Lung microvascular endothelial cell (primary cell): ENCODE data around the gene GPC5. TPM values are rescaled to one million over a fixed set of nuclear protein-coding genes. Genes with fewer than 3 reads are reported as not detected.
"Not testable (repeated sequence)": the region's sequence is repeated elsewhere in the genome, so short reads cannot be mapped to it uniquely, and the experiment has no call there.

ENCODE experiments used
- DNase-seq, 2 donors: peaks; one replicate each; pipeline versions ENCODE4 v3.0.0 to v3.0.0-alpha.2; 2010; ENCODE audit warnings: low read depth in 2 of 2
- total RNA-seq: library from RNA; depleted of rRNA; stranded (reverse); fragments of >200 nt; gene quantifications from 2 replicates; pipeline ENCODE4 v1.2.1, GENCODE V29; 2014

Gene GPC5
- total RNA-seq, 1 donor from 2014 or later = 0.79 TPM

GRCh38 chr13:91768746-91769145 is 370.3 kb downstream of the GPC5 start:
- DNase-seq = no peak

DNA sequence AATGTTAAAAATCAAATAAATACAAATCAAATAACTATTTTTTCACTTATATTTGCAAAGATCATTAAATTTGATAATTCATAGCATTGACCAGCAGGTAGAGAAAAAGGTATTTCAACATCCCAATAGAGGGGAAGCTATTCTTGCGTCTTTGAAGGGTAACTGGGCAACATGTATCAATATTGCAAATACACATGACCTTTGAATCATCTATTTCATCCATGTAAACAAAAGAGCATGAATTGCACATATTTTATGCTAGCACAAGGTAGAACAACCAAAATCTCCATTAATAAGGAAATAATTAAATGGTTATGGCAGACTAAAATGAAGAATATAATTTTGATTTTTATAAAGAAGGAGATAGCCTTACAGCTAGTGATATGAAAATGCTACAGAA is 372.8 kb downstream of the GPC5 start:
- DNase-seq = no peak

- no peak for DNase-seq
These were observed 375.3 kb downstream of the GPC5 start for GRCh38 chr13:91773591-91774227.

DNA sequence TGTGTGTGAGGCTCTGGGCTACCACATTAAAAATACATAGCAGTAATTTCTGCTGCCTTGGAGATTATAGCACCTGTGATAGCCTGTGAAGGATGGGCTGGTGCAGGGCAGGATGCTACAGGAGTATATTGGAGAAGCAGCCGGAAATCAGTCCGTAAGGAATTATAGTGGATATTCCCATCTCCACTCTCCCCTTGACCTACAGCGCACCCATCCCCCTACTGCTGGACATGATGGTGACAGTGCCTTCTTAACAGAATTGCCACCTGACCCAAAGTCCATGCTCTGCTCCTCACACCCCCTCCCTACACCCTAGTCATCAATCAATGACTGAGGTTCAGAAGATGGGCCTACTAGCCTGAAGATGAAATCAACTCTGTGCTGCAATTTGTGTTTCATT is 376.0 kb downstream of the GPC5 start:
- no peak for DNase-seq

DNA sequence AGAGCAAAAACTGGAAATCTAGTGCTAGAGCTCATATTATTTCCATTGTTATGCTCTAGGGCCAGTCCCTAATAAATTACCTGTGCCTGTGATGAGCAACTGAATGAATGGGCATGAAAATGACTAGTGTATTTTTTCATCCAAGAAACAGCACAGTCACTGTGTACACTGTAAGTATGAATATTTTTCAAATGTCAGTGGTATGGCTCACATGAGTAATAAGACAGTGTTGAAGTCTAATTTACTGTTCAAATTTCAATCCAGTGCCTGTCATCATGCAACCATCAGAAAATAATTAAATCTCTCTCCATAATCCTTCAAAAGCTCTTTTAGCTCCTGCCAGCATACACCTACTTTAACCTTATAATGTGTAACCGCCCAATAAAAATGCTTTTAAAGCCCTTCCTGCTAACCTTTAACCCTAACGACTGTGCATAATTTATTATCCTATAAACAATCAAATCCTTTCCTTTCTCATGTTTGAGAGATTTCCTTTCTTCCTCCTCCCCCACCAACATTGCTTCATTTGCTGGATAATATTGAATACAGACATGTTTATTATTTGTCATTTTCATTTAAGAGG is 378.3 kb downstream of the GPC5 start:
- DNase-seq = no peak

GRCh38 chr13:91778123-91778522 is 379.7 kb downstream of the GPC5 start:
- DNase-seq = no peak

DNA sequence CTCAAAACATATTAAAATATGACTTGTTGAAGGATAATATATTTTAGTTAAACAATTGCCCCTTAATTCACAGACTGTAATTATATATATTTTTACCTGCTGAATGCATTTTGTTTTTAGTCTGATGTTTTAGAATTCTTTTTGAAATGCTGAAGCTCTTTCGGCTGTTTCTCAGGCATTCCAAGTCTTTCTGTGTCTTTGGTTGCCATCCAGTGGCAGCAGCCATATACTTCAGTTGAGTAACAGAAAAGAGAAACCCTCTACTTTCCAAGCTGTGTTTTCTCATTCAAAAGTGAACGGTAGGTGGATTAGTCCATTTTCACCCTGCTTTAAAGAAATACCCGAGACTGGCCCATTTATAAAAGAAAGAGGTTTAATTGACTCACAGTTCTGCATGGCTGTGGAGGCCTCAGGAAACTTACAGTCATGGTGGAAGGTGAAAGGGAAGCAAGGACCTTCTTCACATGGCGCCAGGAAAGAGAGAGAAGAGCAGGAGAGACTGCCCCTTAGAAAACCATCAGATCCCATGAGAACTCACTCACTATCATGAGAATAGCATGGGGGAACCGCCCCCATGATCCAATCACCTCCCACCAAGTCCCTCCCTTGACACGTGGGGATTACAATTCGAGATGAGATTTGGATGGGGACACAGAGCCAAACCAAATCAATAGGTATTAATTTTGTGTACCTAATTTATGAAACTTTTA is 383.7 kb downstream of the GPC5 start:
- not testable (repeated sequence) for DNase-seq

DNA sequence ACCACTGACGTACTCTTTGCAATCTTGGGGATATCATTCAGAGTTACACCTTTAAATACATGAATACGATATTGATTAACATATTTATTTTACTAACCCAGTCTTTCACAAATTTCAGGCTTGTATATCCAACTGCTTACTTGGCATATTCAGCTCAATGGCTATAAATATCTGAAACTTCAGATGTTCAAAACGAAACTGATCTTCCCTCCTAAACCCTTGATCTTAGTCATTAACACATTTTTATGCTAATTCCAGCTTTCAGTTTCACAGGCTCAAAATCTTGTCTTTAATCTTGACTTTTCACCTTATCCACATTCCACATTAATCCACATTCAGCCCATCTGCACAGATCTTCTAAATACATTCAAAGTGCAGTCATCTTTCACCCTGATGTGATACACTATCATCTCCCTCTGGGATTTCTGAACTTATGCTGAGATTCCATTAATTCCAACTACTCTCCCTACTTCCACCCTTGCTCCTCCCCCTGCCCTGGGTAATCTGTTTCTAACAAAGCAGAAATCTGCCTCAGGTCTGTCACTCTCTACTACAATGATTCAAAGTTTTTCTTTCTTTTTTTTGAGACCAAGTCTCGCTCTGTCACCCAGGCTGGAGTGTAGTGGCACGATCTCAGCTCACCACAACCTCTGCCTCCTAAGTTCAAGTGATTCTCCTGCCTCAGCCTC is 387.2 kb downstream of the GPC5 start:
- no peak for DNase-seq

DNA sequence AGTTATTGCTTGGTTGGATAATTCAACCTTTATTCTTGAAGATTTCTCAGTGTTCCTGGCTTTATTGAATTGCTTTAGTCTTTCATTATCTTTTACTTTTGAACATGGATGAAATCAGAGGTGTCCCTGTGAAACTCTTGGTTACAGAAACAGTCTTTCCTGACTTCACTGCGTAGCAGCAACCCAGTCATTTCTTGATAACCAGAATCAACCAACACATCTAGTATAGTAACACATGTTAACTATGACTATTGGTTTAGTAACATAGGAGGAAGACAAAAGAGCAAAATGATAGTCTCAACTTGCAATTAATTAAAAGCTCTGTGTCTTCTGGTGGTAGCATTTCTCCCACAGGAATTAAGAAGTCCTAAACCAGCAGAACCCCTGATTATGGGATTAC is 393.6 kb downstream of the GPC5 start:
- no peak for DNase-seq

DNA sequence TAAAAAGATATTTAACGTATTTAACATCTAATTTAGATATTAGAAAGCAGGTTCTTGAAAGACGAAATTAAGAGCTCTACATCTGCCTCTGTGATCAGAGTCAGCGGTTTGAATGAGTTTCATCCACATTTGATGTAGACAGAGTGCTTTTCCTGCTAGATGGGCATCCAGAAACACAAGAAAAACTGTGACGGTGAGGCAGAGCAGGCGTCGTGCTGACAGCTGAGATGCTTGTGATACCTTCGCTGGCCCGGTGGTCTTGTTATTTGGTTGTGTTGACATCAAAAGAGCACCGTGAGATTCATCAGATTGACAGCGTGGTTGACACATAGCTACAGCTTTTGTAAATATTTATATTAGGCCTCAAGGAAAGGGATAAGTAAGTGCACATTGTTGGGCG is 399.1 kb downstream of the GPC5 start:
- DNase-seq = no peak

DNA sequence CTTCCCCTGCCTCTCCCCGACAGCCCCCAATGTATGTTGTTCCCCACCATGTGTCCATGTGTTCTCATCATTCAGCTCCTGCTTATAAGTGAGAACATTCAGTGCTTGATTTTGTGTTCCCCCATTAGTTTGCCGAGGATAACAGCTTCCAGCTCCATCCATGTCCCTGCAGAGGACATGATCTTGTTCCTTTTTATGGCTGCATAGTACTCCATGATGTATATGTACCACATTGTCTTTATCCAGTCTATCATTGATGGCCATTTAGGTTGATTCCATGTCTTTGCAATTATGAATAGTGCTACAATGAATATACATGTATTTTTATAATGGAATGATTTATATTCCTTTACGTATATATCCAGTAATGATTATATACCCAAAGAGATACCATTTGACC is 399.9 kb downstream of the GPC5 start:
- not testable (repeated sequence) for DNase-seq

- not testable (repeated sequence) for DNase-seq
These were observed 403.4 kb downstream of the GPC5 start for GRCh38 chr13:91801772-91802171.

- DNase-seq = no peak
These were observed 404.5 kb downstream of the GPC5 start for GRCh38 chr13:91802957-91803356.

GRCh38 chr13:91804724-91805123 is 406.3 kb downstream of the GPC5 start:
- DNase-seq = no peak

- no peak for DNase-seq
These were observed 407.2 kb downstream of the GPC5 start for GRCh38 chr13:91805605-91806004.

GRCh38 chr13:91809161-91809560 is 410.7 kb downstream of the GPC5 start:
- DNase-seq = no peak

DNA sequence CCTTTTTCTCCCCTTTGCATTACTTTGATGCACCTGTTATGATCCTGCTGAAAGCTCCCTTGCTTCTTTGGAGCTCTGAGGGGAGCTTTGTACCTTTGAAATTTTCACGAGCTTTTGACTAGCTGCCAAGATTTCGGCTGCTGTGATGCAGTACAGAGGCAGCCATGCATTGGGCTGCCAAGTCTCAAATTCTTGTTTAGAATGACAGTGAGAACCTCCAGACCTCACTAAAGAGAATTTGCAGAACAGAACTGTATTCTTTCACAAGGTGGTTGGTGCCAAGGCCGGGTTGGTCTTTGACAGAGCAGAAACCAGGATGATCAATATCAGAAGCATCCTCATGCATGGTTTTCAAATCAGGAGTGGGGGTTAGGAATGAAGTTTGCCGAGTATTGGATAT is 414.8 kb downstream of the GPC5 start:
- DNase-seq = no peak

GRCh38 chr13:91816263-91816807 is 417.9 kb downstream of the GPC5 start:
- DNase-seq = no peak

- no peak for DNase-seq
These were observed 418.8 kb downstream of the GPC5 start for GRCh38 chr13:91817250-91817649.

DNA sequence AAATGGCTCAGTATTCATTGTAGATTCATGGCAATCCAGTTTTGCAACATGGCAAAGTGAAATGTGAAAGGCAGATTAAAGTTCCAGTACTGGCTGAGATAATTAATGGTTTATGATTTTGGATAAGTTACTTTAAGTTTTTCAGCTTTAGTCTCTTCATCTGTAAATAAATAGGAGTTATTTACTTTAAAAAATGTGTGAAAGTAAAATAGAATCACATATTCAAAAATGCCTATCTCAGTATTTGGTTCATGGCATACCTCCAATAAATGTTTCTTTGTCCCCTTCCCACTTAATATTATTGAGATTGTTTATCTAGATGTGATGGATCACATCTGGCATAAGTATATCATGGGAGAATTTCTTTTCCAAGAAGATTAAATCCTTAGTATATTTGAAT is 426.0 kb downstream of the GPC5 start:
- no peak for DNase-seq

- DNase-seq = no peak
These were observed 427.1 kb downstream of the GPC5 start for GRCh38 chr13:91825516-91825915.

DNA sequence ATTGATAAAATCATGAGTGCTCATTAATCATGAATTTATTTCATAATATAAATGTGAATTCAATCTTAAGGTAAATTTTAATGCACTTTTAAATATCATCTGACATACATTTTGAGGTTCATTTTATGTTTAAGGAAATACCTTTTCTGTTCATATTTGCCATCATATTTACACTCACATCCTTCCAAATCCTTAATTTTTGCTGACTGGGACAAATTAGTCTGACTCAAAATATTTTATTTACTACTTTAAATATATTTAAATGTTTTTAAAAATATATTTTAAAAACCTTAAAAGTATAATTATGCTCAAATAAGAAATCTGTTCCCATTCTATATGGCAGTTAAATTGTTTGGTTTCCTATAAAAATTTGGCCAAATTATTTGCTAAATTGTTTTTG is 438.1 kb downstream of the GPC5 start:
- DNase-seq = no peak
